Measurements from ENCODE around the gene FOSL1. TPM values are rescaled to one million over a fixed set of nuclear protein-coding genes. Genes with fewer than 3 reads are reported as not detected.

The FOSL1 gene
- polyA plus RNA-seq, 4 donors, result 0.11 to 0.30 (median 0.18) TPM

GRCh38 chr11:65920372-65920802 lies 20.2 kb upstream of the FOSL1 start:
- no peak for DNase-seq (ENCODE audit: low read depth in 4 of 4, low spot score in 2 of 4)

GRCh38 chr11:65919573-65920371 lies 19.6 kb upstream of the FOSL1 start:
- no peak for DNase-seq (ENCODE audit: low read depth in 4 of 4, low spot score in 2 of 4)

GRCh38 chr11:65919141-65919572 lies 19.0 kb upstream of the FOSL1 start, which contains the start of gene DRAP1:
DRAP1 (plus strand) TSS chr11:65919426; CDS start chr11:65919502, 76 bp downstream.
- peak; percentile 76 to 92 (median 89) for DNase-seq (ENCODE audit: low read depth in 4 of 4, low spot score in 2 of 4)

GRCh38 chr11:65918211-65919140 lies 18.3 kb upstream of the FOSL1 start, which contains the start of gene C11orf68:
C11orf68 (minus strand) TSS chr11:65919062; CDS start chr11:65919031, 31 bp downstream.
- no peak for DNase-seq (ENCODE audit: low read depth in 4 of 4, low spot score in 2 of 4)

- DNase-seq (ENCODE audit: low read depth in 4 of 4, low spot score in 2 of 4), result no peak
Observed at GRCh38 chr11:65917434-65918210, 17.4 kb upstream of the FOSL1 start.

- no peak for DNase-seq (ENCODE audit: low read depth in 4 of 4, low spot score in 2 of 4)
Observed at GRCh38 chr11:65917077-65917433, 16.9 kb upstream of the FOSL1 start.

- no peak for DNase-seq (ENCODE audit: low read depth in 4 of 4, low spot score in 2 of 4)
Observed at GRCh38 chr11:65916391-65916790, 16.2 kb upstream of the FOSL1 start.

- no peak for DNase-seq (ENCODE audit: low read depth in 4 of 4, low spot score in 2 of 4)
Observed at GRCh38 chr11:65915821-65916251, 15.6 kb upstream of the FOSL1 start.

GRCh38 chr11:65915101-65915820 lies 15.1 kb upstream of the FOSL1 start:
- DNase-seq (ENCODE audit: low read depth in 4 of 4, low spot score in 2 of 4), result no peak

GRCh38 chr11:65912845-65913244 lies 12.7 kb upstream of the FOSL1 start:
- no peak for DNase-seq (ENCODE audit: low read depth in 4 of 4, low spot score in 2 of 4)

- no peak for DNase-seq (ENCODE audit: low read depth in 4 of 4, low spot score in 2 of 4)
Observed at GRCh38 chr11:65911682-65912568, 11.7 kb upstream of the FOSL1 start.

GRCh38 chr11:65907878-65908277 lies 7.7 kb upstream of the FOSL1 start:
- no peak for DNase-seq (ENCODE audit: low read depth in 4 of 4, low spot score in 2 of 4)

GRCh38 chr11:65906602-65907001 lies 6.4 kb upstream of the FOSL1 start:
- DNase-seq (ENCODE audit: low read depth in 4 of 4, low spot score in 2 of 4), result no peak

- no peak for DNase-seq (ENCODE audit: low read depth in 4 of 4, low spot score in 2 of 4)
Observed at GRCh38 chr11:65903715-65904114, 3.5 kb upstream of the FOSL1 start.

GRCh38 chr11:65903068-65903481 lies 2.9 kb upstream of the FOSL1 start:
- no peak for DNase-seq (ENCODE audit: low read depth in 4 of 4, low spot score in 2 of 4)

GRCh38 chr11:65900899-65901180 lies 652 bp upstream of the FOSL1 start:
- no peak for DNase-seq (ENCODE audit: low read depth in 4 of 4, low spot score in 2 of 4)

GRCh38 chr11:65899356-65900124 lies 648 bp downstream of the FOSL1 start:
- no peak for DNase-seq (ENCODE audit: low read depth in 4 of 4, low spot score in 2 of 4)

GRCh38 chr11:65898656-65899355 lies 1.4 kb downstream of the FOSL1 start:
- no peak for DNase-seq (ENCODE audit: low read depth in 4 of 4, low spot score in 2 of 4)
